Measurements from ENCODE around the gene ING4. TPM values are rescaled to one million over a fixed set of nuclear protein-coding genes. Genes with fewer than 3 reads are reported as not detected.

The ING4 gene
- total RNA-seq, 1 donor from 2014 or later = 39.3 TPM

GRCh38 chr12:6635856-6636531, 26.9 kb downstream of the ING4 start, which contains the start of gene LPAR5:
LPAR5 (minus strand) TSS chr12:6635959; CDS start chr12:6621248, 14,711 bp downstream.
- DNase-seq (ENCODE audit: low spot score) = peak; percentile 85

DNA sequence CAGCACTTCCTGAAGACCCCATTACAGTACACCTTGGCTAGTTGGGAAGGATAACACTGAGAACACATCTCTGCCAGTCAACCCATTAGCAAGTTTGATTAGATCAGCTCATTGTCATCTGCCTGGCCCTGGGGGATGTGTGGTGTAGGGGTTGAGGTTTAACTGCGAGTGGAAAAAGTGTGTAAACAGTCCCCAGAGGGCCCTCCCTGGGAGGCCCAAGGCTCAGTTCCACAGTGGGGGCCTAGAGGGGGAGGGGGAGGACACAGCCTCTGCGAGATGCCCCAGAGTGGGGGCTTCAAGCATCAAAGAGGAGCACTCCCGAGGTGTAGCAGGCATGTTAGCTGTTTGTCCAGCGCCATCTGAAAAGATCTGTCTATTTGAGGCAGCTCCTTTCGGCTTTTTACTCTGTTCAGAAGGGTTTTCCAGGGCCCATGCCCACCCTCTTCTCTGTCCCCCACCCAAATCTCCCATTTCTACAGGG, 27.5 kb downstream of the ING4 start:
- DNase-seq (ENCODE audit: low spot score) = no peak

DNA sequence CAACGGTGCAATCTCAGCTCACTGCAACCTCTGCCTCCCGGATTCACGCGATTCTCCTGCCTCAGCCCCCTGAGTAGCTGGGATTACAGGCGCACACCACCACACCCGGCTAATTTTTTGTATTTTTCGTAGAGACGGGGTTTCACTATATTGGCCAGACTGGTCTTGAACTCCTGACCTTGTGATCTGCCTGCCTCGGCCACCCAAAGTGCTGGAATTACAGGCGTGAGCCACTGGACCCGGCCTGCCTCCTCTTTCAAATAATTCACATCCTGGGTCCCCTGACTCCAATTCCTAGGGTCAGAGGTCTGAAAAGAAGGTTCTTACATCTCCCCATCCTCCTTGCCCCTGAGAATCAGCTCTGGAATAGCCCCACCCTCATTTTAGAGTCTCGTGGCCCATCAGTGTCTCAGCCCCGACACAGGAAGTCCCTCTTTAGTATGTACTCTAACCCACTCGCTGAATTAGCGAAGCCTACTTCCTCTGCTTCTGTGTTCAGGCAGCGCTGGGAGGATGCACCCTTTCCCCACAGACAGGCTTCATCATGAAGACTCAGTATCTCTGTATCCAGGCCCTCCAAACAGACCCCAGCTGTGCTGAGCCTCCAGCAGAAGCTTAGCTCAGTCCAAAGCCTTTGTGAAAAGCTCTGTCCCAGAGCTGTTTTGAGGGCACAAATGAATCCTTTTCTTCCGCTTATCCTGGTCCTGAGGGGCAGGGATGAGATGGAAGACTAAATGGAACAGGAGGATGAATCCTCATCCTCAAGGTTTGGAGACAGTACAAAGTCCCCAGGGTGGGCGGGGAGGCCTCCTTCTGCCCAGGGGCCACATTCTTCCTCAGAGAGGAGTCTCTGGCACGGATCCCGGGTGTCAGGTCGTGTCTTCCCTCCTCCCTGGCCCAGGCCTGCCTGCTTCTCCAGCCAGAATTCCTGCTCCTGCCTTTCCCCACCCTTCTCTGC, 30.6 kb downstream of the ING4 start:
- no peak for DNase-seq (ENCODE audit: low spot score)

- no peak for DNase-seq (ENCODE audit: low spot score)
Observed at GRCh38 chr12:6631549-6631961, 31.4 kb downstream of the ING4 start.

- DNase-seq (ENCODE audit: low spot score) = no peak
Observed at GRCh38 chr12:6630736-6631135, 32.2 kb downstream of the ING4 start.

GRCh38 chr12:6627616-6628015, 35.3 kb downstream of the ING4 start:
- no peak for DNase-seq (ENCODE audit: low spot score)

DNA sequence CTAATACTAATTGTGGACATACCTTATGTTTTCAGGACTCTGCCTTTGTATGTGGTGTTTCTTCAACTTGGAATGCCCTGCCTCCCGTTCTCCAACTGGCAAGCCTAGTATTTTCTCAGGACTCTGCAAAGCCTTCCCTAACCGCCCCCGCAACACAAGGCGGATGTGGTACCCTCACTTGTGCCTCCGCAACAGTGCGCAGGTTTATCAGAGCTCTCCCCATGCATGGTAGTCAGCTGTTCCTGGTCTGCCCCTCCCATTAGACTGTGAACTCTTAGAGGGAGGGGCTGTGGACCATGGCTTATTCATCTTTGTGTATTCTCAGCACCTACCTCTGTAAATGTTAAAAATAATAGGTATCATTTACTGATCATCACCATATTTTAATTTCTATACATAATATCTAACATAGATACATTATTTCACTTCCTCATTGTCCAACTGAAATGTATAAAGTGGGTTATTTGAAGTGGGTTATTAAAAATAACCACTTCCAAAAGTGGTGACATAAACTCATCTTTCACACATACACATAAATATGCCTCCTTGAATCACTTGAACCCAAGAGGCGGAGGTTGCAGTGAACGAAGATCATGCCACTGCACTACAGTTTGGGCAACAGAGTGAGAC, 36.1 kb downstream of the ING4 start:
- DNase-seq (ENCODE audit: low spot score) = no peak

DNA sequence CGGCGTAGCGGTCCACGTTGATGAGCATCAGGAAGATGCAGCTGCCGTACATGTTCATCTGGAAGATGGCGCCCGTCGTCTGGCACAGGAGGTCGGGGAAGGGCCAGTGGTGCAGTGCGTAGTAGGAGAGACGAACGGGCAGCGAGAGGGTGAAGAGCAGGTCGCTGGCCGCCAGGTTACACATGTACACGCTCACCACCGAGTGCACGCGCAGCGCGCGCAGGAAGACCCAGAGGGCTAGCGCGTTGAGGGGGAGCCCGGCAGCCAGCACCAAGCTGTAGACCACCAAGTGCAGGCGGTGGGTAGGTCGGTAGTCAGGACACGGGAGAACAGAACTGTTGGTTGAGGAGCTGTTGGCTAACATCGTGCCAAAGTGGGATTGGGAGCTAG, 42.0 kb downstream of the ING4 start:
- no peak for DNase-seq (ENCODE audit: low spot score)

DNA sequence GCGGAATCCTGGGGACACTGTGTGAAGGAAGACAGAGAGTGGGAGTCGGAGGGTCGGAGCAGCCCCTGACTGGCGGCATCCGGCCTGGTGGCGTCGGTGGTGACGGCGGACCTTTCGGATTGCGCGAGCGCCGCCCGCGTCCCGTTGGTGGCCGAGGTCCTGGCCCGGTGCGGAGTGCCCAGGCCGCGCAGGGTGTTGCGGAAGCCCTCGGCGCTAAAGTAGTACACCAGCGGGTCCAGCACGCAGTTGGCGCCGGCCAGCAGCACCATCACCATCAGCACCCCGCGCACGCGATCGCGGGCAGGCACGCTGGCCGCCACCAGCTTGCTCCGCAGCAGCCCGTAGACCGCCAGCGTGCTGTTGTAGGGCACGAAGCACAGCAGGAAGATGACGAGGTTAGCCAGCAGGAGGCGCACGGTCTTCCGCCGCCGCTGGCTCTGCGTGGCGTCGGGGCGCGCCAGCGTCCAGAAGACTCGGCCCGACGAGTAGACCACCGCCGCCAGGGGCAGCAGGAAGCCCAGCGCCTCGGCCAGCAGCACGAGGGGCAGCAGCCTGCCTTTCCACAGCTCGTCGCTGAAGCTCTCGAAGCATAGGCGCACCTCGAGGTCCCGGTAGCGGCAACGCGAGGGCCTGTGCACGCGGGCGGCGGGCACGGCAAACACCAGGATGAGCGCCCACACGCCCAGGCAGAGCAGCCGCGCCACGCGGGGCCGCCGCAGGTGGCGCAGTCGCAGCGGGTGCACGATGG, 42.6 kb downstream of the ING4 start:
- DNase-seq (ENCODE audit: low spot score) = no peak

GRCh38 chr12:6618483-6619225, 44.3 kb downstream of the ING4 start:
- DNase-seq (ENCODE audit: low spot score) = no peak

GRCh38 chr12:6615802-6616201, 47.1 kb downstream of the ING4 start:
- no peak for DNase-seq (ENCODE audit: low spot score)

GRCh38 chr12:6614513-6615172, 48.3 kb downstream of the ING4 start:
- no peak for DNase-seq (ENCODE audit: low spot score)

- peak; percentile 95 for DNase-seq (ENCODE audit: low spot score)
Observed at GRCh38 chr12:6613776-6614512, 49.0 kb downstream of the ING4 start.

- DNase-seq (ENCODE audit: low spot score) = peak; percentile 88
Observed at GRCh38 chr12:6613015-6613775, 49.7 kb downstream of the ING4 start.

GRCh38 chr12:6612652-6613014, 50.3 kb downstream of the ING4 start:
- DNase-seq (ENCODE audit: low spot score) = no peak

DNA sequence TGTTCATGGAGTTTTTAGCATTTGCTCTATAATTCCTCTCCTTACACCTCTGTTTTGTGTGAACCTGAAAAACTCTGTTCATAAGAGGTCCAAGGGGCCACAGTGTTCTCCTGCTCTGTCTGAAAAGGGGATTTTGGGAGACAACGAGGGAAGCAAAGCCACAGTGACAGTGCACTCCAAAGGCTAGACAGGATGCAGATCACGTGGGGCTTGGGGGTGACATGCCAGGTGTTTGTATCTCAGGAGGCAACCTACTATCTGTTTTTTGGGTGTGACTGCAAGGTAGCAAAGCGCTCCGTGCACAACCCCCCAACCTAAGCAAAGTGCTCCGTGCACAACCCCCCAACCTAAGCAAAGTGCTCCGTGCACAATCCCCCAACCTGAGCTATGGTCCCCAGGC, 50.7 kb downstream of the ING4 start:
- no peak for DNase-seq (ENCODE audit: low spot score)

DNA sequence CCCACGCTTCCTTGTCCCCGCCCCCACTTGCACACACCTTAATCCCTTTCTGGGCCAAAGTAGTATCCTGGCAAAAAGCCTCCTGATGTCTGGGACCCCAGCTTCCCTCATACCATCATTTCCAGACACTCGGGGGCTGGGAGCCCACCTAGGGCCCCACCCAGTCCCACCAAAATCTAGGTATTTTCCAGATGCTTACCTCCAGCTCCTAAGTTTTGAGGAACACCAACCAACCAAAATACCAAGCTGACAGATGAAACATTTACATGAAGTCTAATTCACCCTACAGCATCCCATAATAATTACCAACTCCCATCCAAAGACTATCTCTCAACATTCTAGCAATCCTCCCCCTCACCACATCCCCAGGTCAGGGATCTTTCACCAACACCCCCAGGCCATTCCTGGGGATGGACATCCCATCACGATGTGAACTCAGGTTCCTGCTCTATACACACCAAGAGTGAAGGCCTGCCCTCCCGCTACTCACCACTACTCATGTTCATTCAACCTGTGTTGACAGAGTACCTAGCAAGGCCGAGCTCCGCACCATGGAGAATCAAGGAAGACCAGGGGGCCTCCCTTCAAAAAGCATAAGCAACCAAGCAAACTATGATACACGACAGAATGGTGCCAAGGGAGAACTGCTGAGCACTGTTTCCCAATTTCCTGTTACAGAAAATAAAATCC, 54.2 kb downstream of the ING4 start:
- no peak for DNase-seq (ENCODE audit: low spot score)

Measured in ureter (tissue), 1 donor.